ENCODE data around the gene DGKI. TPM values are rescaled to one million over a fixed set of nuclear protein-coding genes. Genes with fewer than 3 reads are reported as not detected.

Gene DGKI
- total and polyA plus RNA-seq, 12 donors = 0.12 to 4.6 (median 1.1) TPM

DNA sequence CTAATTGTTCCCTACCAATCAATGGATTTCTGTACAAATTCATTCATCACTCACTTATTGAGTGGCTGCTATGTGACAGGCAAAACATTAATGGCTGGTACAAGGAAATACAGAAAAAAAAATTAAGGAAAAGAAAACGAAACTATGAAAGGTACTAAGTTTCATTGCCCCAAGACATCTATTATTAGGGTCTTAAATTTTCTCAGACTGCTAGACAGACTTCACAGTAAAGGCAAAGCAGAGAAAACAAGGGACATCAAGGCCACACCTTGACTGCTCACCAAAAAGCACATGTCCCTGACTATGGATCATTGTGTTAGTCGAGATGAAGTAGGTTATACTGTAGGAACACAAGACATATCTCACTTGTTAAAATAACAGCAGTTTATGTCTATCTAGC is 36.5 kb downstream of the DGKI start:
- H3K27ac ChIP-seq = no peak overlapping the region
- no peaks in the 10 kb centered on the region for H3K9me3 ChIP-seq (replicated peaks in 1 of 3)
- intact Hi-C loops (cut with DNase I) = loop anchor here in 1 of 2 donors (10.0 kb wide), 1 partner anchor 85 kb away; no protein-coding TSS in a partner anchor
- no peak overlapping the region for H3K4me3 ChIP-seq
- TF ChIP-seq CTCF (IDR thresholded peaks at IDR 0.05) (no peak), POLR2A (IDR thresholded peaks at IDR 0.05) (no peak)
- no peaks in the 10 kb centered on the region for H3K27me3 ChIP-seq
- H3K4me1 ChIP-seq (replicated peaks in 1 of 2) = no peaks in the 10 kb centered on the region
- 67 to 83% (median 78%) methylated on average over 2 of the region's 2 CpGs for WGBS, 4 donors
- no peak for DNase-seq
- H3K36me3 ChIP-seq (replicated peaks in 1 of 2) = no peaks in the 10 kb centered on the region

DNA sequence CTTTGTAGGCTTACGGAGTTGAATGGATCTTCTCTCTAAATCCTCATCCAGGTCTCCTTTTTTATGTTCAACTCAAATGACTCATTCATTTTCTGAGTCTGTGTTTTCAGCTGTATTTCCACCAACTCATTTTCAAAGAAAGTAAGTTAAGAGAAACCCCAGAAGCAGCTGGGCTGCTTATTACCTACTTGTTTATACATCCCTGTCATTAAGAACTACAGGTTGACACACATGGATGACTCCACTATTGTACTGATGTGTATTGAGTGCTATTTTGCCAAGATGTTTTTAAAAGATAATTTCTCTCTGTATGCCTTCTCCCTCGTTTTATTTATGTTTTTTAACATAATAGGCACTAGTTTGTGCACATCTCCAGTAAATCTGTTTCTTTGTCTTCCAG is 41.9 kb downstream of the DGKI start:
- Histone ChIP-seq H3K9me3 (replicated peaks in 1 of 3) (no peaks in the 10 kb centered on the region), H3K4me1 (replicated peaks in 1 of 2) (no peaks in the 10 kb centered on the region), H3K36me3 (replicated peaks in 1 of 2) (no peaks in the 10 kb centered on the region), H3K27ac (no peak overlapping the region), H3K27me3 (no peaks in the 10 kb centered on the region), H3K4me3 (no peak overlapping the region)
- intact Hi-C loops (cut with DNase I) = no loop called here
- no peak for DNase-seq
- TF ChIP-seq POLR2A (IDR thresholded peaks at IDR 0.05) (no peak), CTCF (IDR thresholded peaks at IDR 0.05) (no peak)
- WGBS, 4 donors = 75 to 84% (median 80%) methylated on average over 2 of the region's 2 CpGs

DNA sequence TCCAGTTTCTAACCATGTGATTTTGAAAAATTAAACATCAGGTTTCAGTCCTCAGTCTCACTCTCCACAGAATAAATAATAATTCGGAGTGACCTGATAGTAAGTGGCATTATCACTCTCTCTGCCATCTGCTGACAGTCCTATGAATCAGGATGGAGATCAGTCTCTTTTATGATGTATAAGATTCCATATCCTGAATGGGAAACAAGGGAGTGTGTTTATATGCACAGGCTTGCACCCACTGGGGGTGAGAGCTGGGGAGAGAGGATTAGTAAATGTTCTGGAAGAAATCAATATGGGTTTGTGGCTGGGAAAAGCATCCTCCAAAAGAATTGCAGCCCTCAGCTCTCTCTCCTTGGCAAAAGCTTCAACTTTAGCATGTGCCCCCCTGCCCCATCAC is 45.3 kb downstream of the DGKI start:
- H3K27ac ChIP-seq = no peak overlapping the region
- no peaks in the 10 kb centered on the region for H3K27me3 ChIP-seq
- no peaks in the 10 kb centered on the region for H3K4me1 ChIP-seq (replicated peaks in 1 of 2)
- intact Hi-C loops (cut with DNase I) = no loop called here
- H3K36me3 ChIP-seq (replicated peaks in 1 of 2) = no peaks in the 10 kb centered on the region
- TF ChIP-seq CTCF (IDR thresholded peaks at IDR 0.05) = no peak
- no peak for TF ChIP-seq POLR2A (IDR thresholded peaks at IDR 0.05)
- no peaks in the 10 kb centered on the region for H3K9me3 ChIP-seq (replicated peaks in 1 of 3)
- no peak overlapping the region for H3K4me3 ChIP-seq
- WGBS, 4 donors = 78 to 92% (median 81%) methylated on average over 1 of the region's 1 CpG
- no peak for DNase-seq

DNA sequence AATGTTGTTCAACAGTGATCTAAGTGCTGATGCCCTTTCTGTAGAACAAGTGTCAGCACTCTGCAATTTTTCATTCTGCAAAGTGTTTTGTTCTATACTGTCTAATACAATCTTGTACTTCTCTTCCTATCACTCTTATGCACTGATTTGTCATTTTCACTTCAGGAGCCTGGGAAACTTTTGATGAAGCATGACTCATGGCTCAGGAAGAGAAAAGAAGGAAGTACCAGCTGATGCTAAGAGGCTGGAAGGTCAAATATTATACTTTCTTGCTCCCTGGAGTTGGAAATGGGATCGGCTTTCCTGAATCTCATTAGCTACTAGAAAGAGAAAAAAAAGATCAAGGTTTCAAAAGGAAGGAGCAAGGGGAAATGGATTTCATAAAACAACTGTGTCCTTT is 45.8 kb downstream of the DGKI start:
- DNase-seq = no peak
- intact Hi-C loops (cut with DNase I) = no loop called here
- no peak overlapping the region for H3K27ac ChIP-seq
- H3K27me3 ChIP-seq = no peaks in the 10 kb centered on the region
- TF ChIP-seq POLR2A (IDR thresholded peaks at IDR 0.05) = no peak
- no peak for TF ChIP-seq CTCF (IDR thresholded peaks at IDR 0.05)
- no peaks in the 10 kb centered on the region for H3K36me3 ChIP-seq (replicated peaks in 1 of 2)
- H3K9me3 ChIP-seq (replicated peaks in 1 of 3) = no peaks in the 10 kb centered on the region
- H3K4me1 ChIP-seq (replicated peaks in 1 of 2) = no peaks in the 10 kb centered on the region
- no peak overlapping the region for H3K4me3 ChIP-seq
- WGBS, 4 donors = 37 to 54% (median 45%) methylated on average over 1 of the region's 1 CpG
